SKM-1 treated with dmso at 0.1 percent for 144 hours (cell line): Measurements from ENCODE around the gene CCR5.
"Not testable (repeated sequence)": the region's sequence is repeated elsewhere in the genome, so short reads cannot be mapped to it uniquely, and the experiment has no call there.

Source experiments
- DNase-seq: peaks from one replicate; lab custom pipeline; 2025; ENCODE audit not compliant: unreplicated experiment; lab: John Stamatoyannopoulos, UW

The CCR5 gene

GRCh38 chr3:46383211-46383950 lies 12.6 kb downstream of the CCR5 start:
- DNase-seq, result no peak

DNA sequence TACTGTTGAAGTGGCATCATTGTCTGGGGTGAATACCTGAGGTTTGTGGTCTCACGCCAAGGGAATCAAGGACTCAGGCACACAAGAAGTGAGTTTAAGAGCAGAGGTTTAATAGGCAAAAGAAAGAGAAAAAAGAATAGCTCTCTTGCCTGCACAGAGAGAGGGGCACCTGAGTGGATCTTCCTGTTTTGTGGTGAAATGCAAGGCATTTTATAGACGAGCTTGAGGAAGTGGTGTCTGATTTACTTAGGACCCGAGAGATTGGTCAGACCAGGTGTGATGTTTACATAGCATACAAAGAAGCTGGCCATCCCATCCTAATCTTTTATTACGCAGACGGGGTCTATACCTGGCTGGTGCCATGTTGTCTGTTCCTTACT lies 13.2 kb downstream of the CCR5 start:
- DNase-seq, result peak; percentile 18

GRCh38 chr3:46386205-46386604 lies 15.5 kb downstream of the CCR5 start:
- DNase-seq, result no peak

DNA sequence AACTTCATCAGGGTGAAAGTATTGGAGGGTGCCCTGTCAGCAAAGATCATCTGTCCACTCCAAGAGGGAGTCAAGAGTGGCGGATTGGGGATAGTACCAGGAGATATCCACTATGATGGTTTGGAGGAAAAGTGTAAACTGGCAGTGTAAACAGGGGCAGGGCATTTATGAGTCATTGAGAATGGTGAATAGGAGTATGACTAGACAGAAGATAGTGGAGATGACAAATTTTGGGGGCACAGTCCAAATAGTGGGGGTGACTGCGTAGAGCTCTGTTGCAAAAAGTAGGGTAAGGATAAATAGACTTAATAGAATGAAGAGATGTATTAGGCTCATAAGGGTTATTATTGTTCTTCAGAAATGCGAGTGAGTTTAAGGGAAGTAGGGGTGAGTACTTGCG lies 18.1 kb downstream of the CCR5 start:
- DNase-seq, result not testable (repeated sequence)

DNA sequence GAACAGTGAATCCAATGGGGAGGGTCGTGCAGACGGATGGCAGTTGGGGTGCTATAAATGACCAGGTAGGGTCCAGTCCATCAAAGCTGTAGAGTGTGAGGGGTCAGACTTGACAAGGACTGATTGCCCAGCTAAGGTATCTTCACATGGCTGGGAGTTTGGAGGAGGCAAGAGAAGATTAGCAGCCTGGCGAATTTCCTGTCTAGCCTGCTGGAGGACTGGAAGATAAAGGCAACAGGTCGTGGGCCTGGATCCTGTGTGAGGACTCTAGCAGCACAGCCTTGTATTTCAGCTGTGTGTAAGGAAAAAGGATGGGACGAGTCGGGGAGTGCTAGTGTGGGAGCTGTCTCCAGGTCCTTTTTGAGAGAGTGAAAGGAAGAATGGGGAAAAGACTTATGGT lies 18.6 kb downstream of the CCR5 start:
- DNase-seq, result no peak

GRCh38 chr3:46391526-46391925 lies 20.8 kb downstream of the CCR5 start:
- DNase-seq, result not testable (repeated sequence)

DNA sequence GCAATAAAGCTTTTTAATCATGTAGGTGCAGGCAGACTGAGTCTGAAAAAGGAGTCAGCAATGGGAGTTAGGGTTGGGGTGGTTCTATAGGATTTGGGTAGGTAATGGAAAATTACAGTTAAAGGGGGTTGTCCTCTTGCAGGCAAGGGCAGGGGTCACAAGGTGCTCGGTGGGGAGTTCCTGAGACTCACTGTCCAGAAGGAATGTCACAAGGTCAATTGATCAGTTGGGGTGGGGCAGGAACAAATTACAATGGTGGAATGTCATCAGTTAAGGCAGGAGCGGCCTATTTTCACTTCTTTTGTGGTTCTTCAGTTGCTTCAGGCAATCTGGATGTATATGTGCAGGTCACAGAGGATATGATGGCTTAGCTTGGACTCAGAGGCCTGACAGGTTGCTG lies 22.3 kb downstream of the CCR5 start:
- DNase-seq, result no peak

DNA sequence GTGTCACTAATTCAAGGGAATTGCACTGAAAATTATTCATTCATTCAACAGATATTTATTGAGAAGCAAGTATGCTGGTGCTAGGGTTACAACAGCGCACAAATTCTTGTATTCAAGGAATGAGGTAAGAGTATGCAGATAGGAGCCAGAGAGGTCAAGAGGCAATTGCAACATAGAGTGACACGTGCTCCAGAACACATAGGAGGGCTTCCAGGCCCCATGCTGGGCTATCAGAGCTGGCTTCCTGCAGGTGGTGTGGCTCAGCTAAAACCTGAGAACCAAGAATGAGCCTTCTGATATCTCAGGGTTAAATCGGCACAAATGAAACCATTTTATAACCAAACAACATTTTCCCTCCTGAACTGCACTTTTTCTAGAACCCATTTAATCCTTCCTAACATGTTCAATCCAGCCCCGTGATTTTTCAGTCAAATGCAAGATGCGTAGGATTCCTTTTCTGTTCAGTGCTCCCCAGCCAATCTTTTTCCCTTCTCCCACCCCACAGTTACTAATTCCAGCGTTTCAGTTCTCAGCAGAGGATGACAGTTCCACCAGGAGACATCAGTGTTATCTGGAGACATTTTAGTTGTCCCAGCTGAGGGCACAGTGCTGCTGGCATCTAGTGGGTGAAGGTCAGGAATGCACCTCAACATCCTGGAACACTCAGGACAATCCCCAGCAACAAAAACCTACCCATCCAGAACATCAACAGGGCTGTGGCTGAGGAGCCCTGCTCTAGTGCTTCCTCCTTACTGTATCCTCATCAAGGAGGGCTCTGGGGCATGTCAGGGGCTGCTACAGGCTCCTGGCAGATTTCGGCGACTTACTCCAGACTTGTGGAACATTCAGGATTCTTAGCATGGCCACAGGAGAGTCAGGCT lies 23.0 kb downstream of the CCR5 start:
- peak; percentile 65 for DNase-seq

- DNase-seq, result peak; percentile 67
Observed at GRCh38 chr3:46395210-46395661, 24.5 kb downstream of the CCR5 start.

- peak; percentile 35 for DNase-seq
Observed at GRCh38 chr3:46395766-46396530, 25.2 kb downstream of the CCR5 start.

- DNase-seq, result no peak
Observed at GRCh38 chr3:46397111-46397510, 26.4 kb downstream of the CCR5 start.

DNA sequence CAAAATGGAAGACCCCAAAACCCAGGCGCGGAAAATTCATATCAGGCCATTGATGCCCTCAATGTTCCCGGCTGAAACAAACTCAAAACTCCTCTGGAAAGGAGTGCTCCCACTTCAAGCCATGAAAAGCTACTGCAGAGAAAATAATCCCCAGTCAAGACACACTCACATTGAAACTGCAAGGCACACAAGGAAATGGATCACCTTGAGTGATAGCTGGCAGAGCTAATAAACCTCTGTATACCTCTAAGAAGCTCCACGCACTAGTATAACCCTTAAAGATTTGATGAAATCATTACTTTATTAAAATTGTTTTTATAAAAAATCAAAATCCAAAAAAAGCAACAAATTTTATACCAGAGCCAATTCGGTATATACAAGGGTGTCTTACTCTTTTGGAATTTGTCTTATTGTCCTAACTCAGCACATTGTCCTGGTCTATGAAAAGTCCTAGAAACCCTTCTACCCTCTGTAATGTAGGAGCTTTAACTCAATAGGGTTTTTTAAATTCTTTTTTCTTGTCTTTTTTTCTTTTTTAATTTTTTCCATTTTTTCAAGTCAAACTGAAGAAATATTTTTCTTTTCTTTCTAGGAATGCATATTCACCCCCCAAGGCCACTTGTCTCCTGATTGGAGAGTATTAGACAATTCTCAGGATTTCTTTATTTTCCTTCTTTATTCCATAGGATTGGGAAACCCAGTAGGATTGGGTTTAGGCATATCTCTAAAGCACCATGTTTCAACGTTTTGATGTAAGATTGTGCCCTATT lies 27.6 kb downstream of the CCR5 start:
- DNase-seq, result no peak

DNA sequence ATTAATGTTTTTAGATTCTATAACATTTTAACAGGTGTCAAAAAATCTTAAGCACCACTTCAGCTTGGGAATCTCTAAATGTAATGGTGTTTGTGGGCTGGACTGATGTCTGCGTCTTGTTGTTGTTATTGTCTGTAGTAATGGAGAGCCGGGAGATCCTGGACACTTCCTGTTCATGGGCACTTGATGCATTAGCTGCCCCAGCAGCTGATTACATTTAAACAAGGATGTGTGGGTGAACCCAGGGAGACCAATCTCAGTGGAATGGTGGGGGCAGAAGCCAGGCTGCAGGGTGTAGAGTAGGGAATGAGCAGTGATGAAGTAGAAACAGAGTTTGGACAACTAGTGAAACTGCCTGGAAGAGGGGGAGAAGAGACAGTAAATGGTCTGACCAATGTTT lies 28.4 kb downstream of the CCR5 start:
- DNase-seq, result no peak

- DNase-seq, result no peak
Observed at GRCh38 chr3:46399557-46399956, 28.8 kb downstream of the CCR5 start.

- no peak for DNase-seq
Observed at GRCh38 chr3:46400000-46400734, 29.4 kb downstream of the CCR5 start.

GRCh38 chr3:46400846-46401245 lies 30.1 kb downstream of the CCR5 start:
- no peak for DNase-seq

DNA sequence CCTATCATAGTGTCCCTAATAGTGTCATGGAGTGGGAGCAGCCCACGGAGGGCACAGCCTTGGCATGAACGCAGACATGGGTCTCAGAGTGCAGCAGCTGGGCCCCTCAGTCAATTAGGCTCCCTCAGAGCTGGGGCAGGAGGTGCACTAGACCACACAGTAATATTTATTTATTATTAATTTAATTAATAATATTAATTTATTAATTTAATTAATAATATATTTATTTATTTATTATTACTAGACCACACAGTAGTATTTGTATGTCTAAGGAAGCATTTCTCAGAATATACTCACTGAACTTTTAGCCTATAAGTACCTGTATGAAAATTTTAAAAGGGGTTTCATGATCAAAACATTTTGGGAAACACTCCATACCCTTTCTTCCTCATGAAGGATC lies 30.8 kb downstream of the CCR5 start:
- DNase-seq, result no peak

DNA sequence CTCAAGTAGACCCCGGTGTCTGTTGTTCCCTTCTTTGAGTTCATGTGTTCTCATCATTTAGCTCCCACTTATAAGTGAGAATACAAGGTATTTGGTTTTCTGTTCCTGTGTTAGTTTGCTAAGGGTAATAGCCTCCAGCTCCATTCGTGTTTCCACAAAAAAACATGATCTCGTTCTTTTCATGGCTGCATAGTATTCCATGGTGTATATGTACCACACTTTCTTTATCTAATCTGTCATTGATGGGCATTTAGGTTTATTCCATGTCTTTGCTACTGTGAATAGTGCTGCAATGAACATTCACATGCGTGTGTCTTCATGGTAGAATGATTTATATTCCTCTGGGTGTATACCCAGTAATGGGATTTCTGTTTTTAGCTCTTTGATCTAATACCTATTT lies 32.2 kb downstream of the CCR5 start:
- not testable (repeated sequence) for DNase-seq

DNA sequence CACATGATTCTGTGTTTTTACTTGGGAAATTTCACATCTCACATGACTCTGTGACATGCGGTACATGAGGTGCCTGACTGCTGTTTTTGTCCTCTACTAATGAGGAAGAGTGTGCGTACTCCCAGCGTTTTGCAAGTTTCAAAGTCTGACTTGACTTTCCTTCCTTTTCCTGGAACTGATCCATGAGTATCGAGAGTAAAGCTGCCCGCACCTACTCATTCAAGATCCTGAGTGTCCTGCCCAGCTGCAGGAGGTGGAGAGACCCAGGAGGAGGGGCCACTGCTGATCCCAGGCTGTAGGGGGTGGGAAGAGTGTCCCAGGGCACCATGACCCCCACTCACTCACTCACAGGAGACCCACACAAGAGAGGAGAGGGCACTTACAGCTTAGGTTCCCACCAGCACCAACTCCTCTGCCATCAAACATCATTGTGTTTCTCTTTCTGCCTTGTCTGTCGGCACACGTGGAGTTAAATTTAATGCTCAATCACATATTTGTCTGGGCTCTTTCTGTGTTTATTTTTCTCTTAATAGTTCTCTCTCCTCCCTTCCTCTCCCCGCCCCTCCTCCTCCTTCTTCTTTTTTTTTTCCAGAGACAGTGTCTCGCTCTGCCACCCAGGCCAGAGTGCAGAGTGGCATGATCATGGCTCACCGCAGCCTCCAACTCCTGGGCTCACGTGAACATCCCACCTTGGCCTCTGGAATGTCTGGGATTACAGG lies 34.7 kb downstream of the CCR5 start:
- no peak for DNase-seq

GRCh38 chr3:46406443-46406787 lies 35.7 kb downstream of the CCR5 start:
- DNase-seq, result no peak
